Neutrophil (primary cell): ENCODE measurements around the gene AHCY.
"Not testable (repeated sequence)": the region's sequence is repeated elsewhere in the genome, so short reads cannot be mapped to it uniquely, and the experiment has no call there.

Experiments used
- H3K27ac ChIP-seq: fragments of 200-600 bp; sonication (generic); 2 replicates; pipeline ENCODE4 v1.5.1; 2016; ENCODE audit warnings: mild to moderate bottlenecking, moderate library complexity
- H3K27me3 ChIP-seq: fragments of 200-600 bp; sonication (generic); 2 replicates; pipeline ENCODE4 v1.6.0; 2016; ENCODE audit warnings: mild to moderate bottlenecking
- H3K36me3 ChIP-seq: fragments of 200-600 bp; sonication (generic); 2 replicates; pipeline ENCODE4 v1.5.1; 2017
- H3K4me1 ChIP-seq, 2 experiments: fragments of 200-600 bp in 1 of 2; sonication (generic) in 1 of 2; 1 replicate in 1 of 2; 2 replicates in 1 of 2; pipeline versions ENCODE4 v1.5.1 to v1.6.1; 2013 to 2016; ENCODE audit warnings: low read depth in 1 of 2, low read length in 1 of 2, mild to moderate bottlenecking in 1 of 2, moderate library complexity in 1 of 2; ENCODE audit not compliant: control insufficient read depth in 1 of 2, insufficient read depth in 1 of 2
- H3K4me3 ChIP-seq, 2 experiments: fragments of 200-600 bp in 1 of 2; sonication (generic) in 1 of 2; 1 replicate in 1 of 2; 2 replicates in 1 of 2; pipeline ENCODE4 v1.5.1; 2013 to 2016; ENCODE audit warnings: low read depth in 1 of 2, low read length in 1 of 2, mild to moderate bottlenecking in 1 of 2, moderate library complexity in 1 of 2
- H3K9me3 ChIP-seq: fragments of 200-600 bp; sonication (generic); 2 replicates; pipeline ENCODE4 v1.5.1; 2016
- CTCF ChIP-seq: fragments of 200-600 bp; sonication (generic); IDR thresholded peaks from 2 replicates; pipeline ENCODE4 v1.5.1; 2016; ENCODE audit warnings: antibody characterized with exemption

AHCY gene

GRCh38 chr20:34302723-34303533, at the start of gene AHCY:
Gene AHCY, minus strand, starts transcription at chr20:34303355. Its CDS starts 85 bp downstream, at chr20:34303270.
- peak within 1 kb of the TSS; percentile 89 for H3K27ac ChIP-seq
- peak within 1 kb of the TSS; percentile 88 to 94 for H3K4me3 ChIP-seq
- H3K27me3 ChIP-seq: no peaks in the 10 kb centered on the region
- no peaks in the 10 kb centered on the region for H3K36me3 ChIP-seq
- H3K9me3 ChIP-seq: no peaks in the 10 kb centered on the region
- no peak for TF ChIP-seq CTCF
- H3K4me1 ChIP-seq: peaks cover 36 to 42% of the 10 kb centered on the region in 2 experiments

GRCh38 chr20:34350095-34350494, 46.9 kb upstream of the AHCY start:
- TF ChIP-seq CTCF: no peak

GRCh38 chr20:34347571-34347970, 44.4 kb upstream of the AHCY start:
- H3K4me3 ChIP-seq: no peak overlapping the region
- H3K4me1 ChIP-seq: no peaks in the 10 kb centered on the region
- no peaks in the 10 kb centered on the region for H3K27me3 ChIP-seq
- H3K9me3 ChIP-seq: no peaks in the 10 kb centered on the region
- no peak overlapping the region for H3K27ac ChIP-seq
- TF ChIP-seq CTCF: no peak
- no peaks in the 10 kb centered on the region for H3K36me3 ChIP-seq

More at GRCh38 chr20:34350095-34350494, 46.9 kb upstream of the AHCY start:
- no peaks in the 10 kb centered on the region for H3K27me3 ChIP-seq
- H3K27ac ChIP-seq: no peak overlapping the region
- H3K4me3 ChIP-seq: no peak overlapping the region
- no peaks in the 10 kb centered on the region for H3K4me1 ChIP-seq
- no peaks in the 10 kb centered on the region for H3K36me3 ChIP-seq
- H3K9me3 ChIP-seq: no peaks in the 10 kb centered on the region

- not testable (repeated sequence) for H3K27ac ChIP-seq, H3K36me3 ChIP-seq, H3K4me3 ChIP-seq, H3K4me1 ChIP-seq, H3K27me3 ChIP-seq, H3K9me3 ChIP-seq
Measured at GRCh38 chr20:34346533-34346865, 43.3 kb upstream of the AHCY start.

- not testable (repeated sequence) for H3K4me1 ChIP-seq, H3K9me3 ChIP-seq, H3K36me3 ChIP-seq, H3K27me3 ChIP-seq, H3K4me3 ChIP-seq, H3K27ac ChIP-seq
Measured at GRCh38 chr20:34345839-34346532, 42.8 kb upstream of the AHCY start.

GRCh38 chr20:34345402-34345736, 42.2 kb upstream of the AHCY start:
- TF ChIP-seq CTCF: no peak
- Histone ChIP-seq H3K4me3 (no peak overlapping the region), H3K27me3 (no peaks in the 10 kb centered on the region)

More at GRCh38 chr20:34345402-34345736, 42.2 kb upstream of the AHCY start:
- Histone ChIP-seq H3K27ac (no peak overlapping the region), H3K9me3 (no peaks in the 10 kb centered on the region), H3K36me3 (no peaks in the 10 kb centered on the region), H3K4me1 (no peaks in the 10 kb centered on the region)
